ENCODE measurements around the gene APPL1. TPM values are rescaled to one million over a fixed set of nuclear protein-coding genes. Genes with fewer than 3 reads are reported as not detected.

The APPL1 gene
- total and polyA plus RNA-seq, 9 of the 15 experiments (the other 6 are each of a cell fraction or from before 2014, with no cell fraction given) = 2.8 to 12.3 (median 7.1) TPM

GRCh38 chr3:57226176-57226575 is 1.4 kb upstream of the APPL1 start:
- ChIA-PET CTCF (ENCODE audit: low intra/inter-chr PET ratio) (interaction anchor here (0.7 kb wide), 1 partner anchor 51 kb away, joined by 3 read pairs; no protein-coding TSS in a partner anchor), POLR2A (interaction anchor here (2.0 kb wide), 1 partner anchor 11 kb away, joined by 7 read pairs; no protein-coding TSS in a partner anchor)
- Histone ChIP-seq H3K9me3 (replicated peaks; ENCODE audit: control insufficient read depth, insufficient read depth, low read depth, low read length) (no peaks in the 10 kb centered on the region), H3K4me2 (ENCODE audit: insufficient read depth, low read length) (no peak overlapping the region), H3K4me3 (no peak overlapping the region), H3K9ac (ENCODE audit: insufficient read depth in 1 of 2, low read depth in 2 of 2, low read length in 2 of 2) (no peak overlapping the region), H3K27me3 (ENCODE audit: control insufficient read depth in 2 of 2, insufficient read depth in 2 of 2, low read length in 2 of 2) (no peaks in the 10 kb centered on the region), H2AFZ (ENCODE audit: low read depth, low read length) (peak overlapping the region; percentile 47; the same call in 1 of the 2 replicates), H3K9me1 (ENCODE audit: control insufficient read depth, insufficient read depth, low read length) (no peaks in the 10 kb centered on the region), H3K4me1 (replicated peaks in 1 of 2; ENCODE audit: control insufficient read depth in 2 of 2, insufficient read depth in 2 of 2, low read length in 2 of 2) (peaks cover 16 to 23% of the 10 kb centered on the region in 2 experiments; a peak in 4 of 5 replicates), H3K36me3 (ENCODE audit: control insufficient read depth, insufficient read depth, low read length) (no peaks in the 10 kb centered on the region), H4K20me1 (replicated peaks; ENCODE audit: control insufficient read depth, insufficient read depth, low read length) (peaks cover 11% of the 10 kb centered on the region; the same call in 1 of the 2 replicates), H3K27ac (ENCODE audit: extremely low read depth, low read depth, low read length) (no peak overlapping the region; the same call in 2 of the 3 replicates), H3K79me2 (ENCODE audit: control insufficient read depth, insufficient read depth, low read length) (peaks cover 8% of the 10 kb centered on the region; the same call in 2 of the 3 replicates)
- no peak for ATAC-seq
- BruUV-seq (replicated peaks) = no TSS peak
- intact Hi-C loops (cut with micrococcal nuclease) (loop anchor here (2.0 kb wide), 1 partner anchor 55 kb away; no protein-coding TSS in a partner anchor), in situ Hi-C loops (cut with MboI) (no loop called here)
- DNase-seq (ENCODE audit: extremely low read depth in 1 of 4, low spot score in 3 of 4) = no peak
- FAIRE-seq = no peak
- WGBS (ENCODE audit: insufficient coverage, low coverage, missing lambda C conversion rate) = 23% methylated on average over 2 of the region's 2 CpGs
- TF ChIP-seq GATAD2B (IDR thresholded peaks at IDR 0.05; ENCODE audit: borderline replicate concordance) (no peak), ELF1 (tag; IDR thresholded peaks at IDR 0.05) (no peak), ADNP (tag; IDR thresholded peaks at IDR 0.05) (no peak), ZNF583 (CRISPR knock-in tag; IDR thresholded peaks at IDR 0.05) (no peak), ZNF717 (CRISPR knock-in tag; IDR thresholded peaks at IDR 0.05) (no peak), ARID1B (IDR thresholded peaks at IDR 0.05) (no peak), NFRKB (IDR thresholded peaks at IDR 0.05; ENCODE audit: low read depth) (no peak), ZNF133 (CRISPR knock-in tag; IDR thresholded peaks at IDR 0.05) (no peak), ZNF75A (CRISPR knock-in tag; IDR thresholded peaks at IDR 0.05) (no peak), NR0B1 (IDR thresholded peaks at IDR 0.05; ENCODE audit: partially characterized antibody) (no peak), ZFP1 (CRISPR knock-in tag; IDR thresholded peaks at IDR 0.05) (no peak), STAT5B (CRISPR knock-in tag; IDR thresholded peaks at IDR 0.05) (no peak), DACH1 (IDR thresholded peaks at IDR 0.05; ENCODE audit: partially characterized antibody) (no peak), ZFP91 (CRISPR knock-in tag; IDR thresholded peaks at IDR 0.05) (no peak)
- TF ChIP-seq, protein P1, sequence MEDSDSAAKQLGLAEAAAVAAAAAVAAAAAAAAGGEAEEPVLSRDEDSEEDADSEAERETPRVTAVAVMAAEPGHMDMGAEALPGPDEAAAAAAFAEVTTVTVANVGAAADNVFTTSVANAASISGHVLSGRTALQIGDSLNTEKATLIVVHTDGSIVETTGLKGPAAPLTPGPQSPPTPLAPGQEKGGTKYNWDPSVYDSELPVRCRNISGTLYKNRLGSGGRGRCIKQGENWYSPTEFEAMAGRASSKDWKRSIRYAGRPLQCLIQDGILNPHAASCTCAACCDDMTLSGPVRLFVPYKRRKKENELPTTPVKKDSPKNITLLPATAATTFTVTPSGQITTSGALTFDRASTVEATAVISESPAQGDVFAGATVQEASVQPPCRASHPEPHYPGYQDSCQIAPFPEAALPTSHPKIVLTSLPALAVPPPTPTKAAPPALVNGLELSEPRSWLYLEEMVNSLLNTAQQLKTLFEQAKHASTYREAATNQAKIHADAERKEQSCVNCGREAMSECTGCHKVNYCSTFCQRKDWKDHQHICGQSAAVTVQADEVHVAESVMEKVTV (CRISPR knock-in tag; IDR thresholded peaks at IDR 0.05) = no peak
- TF ChIP-seq, protein P2, sequence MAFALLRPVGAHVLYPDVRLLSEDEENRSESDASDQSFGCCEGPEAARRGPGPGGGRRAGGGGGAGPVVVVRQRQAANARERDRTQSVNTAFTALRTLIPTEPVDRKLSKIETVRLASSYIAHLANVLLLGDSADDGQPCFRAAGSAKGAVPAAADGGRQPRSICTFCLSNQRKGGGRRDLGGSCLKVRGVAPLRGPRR (CRISPR knock-in tag; IDR thresholded peaks at IDR 0.05) = no peak
- TF ChIP-seq, protein P3, sequence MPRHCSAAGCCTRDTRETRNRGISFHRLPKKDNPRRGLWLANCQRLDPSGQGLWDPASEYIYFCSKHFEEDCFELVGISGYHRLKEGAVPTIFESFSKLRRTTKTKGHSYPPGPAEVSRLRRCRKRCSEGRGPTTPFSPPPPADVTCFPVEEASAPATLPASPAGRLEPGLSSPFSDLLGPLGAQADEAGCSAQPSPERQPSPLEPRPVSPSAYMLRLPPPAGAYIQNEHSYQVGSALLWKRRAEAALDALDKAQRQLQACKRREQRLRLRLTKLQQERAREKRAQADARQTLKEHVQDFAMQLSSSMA (CRISPR knock-in tag; IDR thresholded peaks at IDR 0.05) = no peak
- TF ChIP-seq, protein P4, sequence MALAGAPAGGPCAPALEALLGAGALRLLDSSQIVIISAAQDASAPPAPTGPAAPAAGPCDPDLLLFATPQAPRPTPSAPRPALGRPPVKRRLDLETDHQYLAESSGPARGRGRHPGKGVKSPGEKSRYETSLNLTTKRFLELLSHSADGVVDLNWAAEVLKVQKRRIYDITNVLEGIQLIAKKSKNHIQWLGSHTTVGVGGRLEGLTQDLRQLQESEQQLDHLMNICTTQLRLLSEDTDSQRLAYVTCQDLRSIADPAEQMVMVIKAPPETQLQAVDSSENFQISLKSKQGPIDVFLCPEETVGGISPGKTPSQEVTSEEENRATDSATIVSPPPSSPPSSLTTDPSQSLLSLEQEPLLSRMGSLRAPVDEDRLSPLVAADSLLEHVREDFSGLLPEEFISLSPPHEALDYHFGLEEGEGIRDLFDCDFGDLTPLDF (CRISPR knock-in tag; IDR thresholded peaks at IDR 0.05) = no peak

Measured in K562 (cell line).